DOHH2 (cell line): Measurements from ENCODE around the gene SLC6A3.

ENCODE experiments used
- H3F3A ChIP-seq: fragments of 200-600 bp; sonication (generic), shearing (Covaris generic); 2 replicates; pipeline ENCODE4 v1.6.0; 2016; ENCODE audit warnings: antibody characterized with exemption, mild to moderate bottlenecking; ENCODE audit not compliant: control insufficient read depth, insufficient read depth
- H3K27ac ChIP-seq: fragments of 200-600 bp; sonication (generic); 2 replicates; pipeline ENCODE4 v1.5.1; 2014; ENCODE audit warnings: low read depth, mild to moderate bottlenecking, low read length, moderate library complexity
- H3K27me3 ChIP-seq: fragments of 200-600 bp; sonication (generic); 2 replicates; pipeline ENCODE4 v1.6.1; 2014; ENCODE audit warnings: mild to moderate bottlenecking, low read length, mixed read lengths; ENCODE audit not compliant: control insufficient read depth
- H3K36me3 ChIP-seq: fragments of 200-600 bp; sonication (generic); 2 replicates; pipeline ENCODE4 v1.6.1; 2014; ENCODE audit warnings: mild to moderate bottlenecking, low read length, moderate library complexity, mixed read lengths; ENCODE audit not compliant: control insufficient read depth
- H3K4me1 ChIP-seq: fragments of 200-600 bp; sonication (generic); 2 replicates; pipeline ENCODE4 v1.6.1; 2014; ENCODE audit warnings: mild to moderate bottlenecking, low read length, mixed read lengths; ENCODE audit not compliant: control insufficient read depth
- H3K4me2 ChIP-seq: fragments of 200-600 bp; sonication (generic); 2 replicates; pipeline ENCODE4 v1.6.0; 2014; ENCODE audit warnings: mild to moderate bottlenecking, low read length, moderate library complexity
- H3K4me3 ChIP-seq: fragments of 200-600 bp; sonication (generic); 2 replicates; pipeline ENCODE4 v1.5.1; 2014; ENCODE audit warnings: mild to moderate bottlenecking, low read length, mixed read lengths
- H3K79me2 ChIP-seq: fragments of 200-600 bp; sonication (generic); 2 replicates; pipeline ENCODE4 v1.6.1; 2014; ENCODE audit warnings: mild to moderate bottlenecking, low read length, mixed read lengths; ENCODE audit not compliant: control insufficient read depth
- H3K9me2 ChIP-seq: fragments of 200-600 bp; sonication (generic); replicated peaks from 2 replicates; pipeline ENCODE4 v1.6.1; 2014; ENCODE audit warnings: mild to moderate bottlenecking, low read length, mixed read lengths; ENCODE audit not compliant: control insufficient read depth
- H3K9me3 ChIP-seq: fragments of 200-600 bp; sonication (generic); 2 replicates; pipeline ENCODE4 v1.6.1; 2014; ENCODE audit warnings: antibody characterized with exemption, low read length, mixed read lengths; ENCODE audit not compliant: control insufficient read depth, insufficient read depth
- H4K20me1 ChIP-seq: fragments of 200-600 bp; sonication (generic); 2 replicates; pipeline ENCODE4 v1.6.0; 2014; ENCODE audit warnings: low read depth, mild to moderate bottlenecking, antibody characterized with exemption, low read length, moderate library complexity; ENCODE audit not compliant: control insufficient read depth, insufficient read depth
- EZH2phosphoT487 ChIP-seq: fragments of 200-600 bp; sonication (generic); IDR thresholded peaks from 2 replicates; pipeline ENCODE4 v1.6.1; 2017; ENCODE audit warnings: borderline replicate concordance, mild to moderate bottlenecking, antibody characterized with exemption, low read length, moderate library complexity, mixed read lengths
- TF ChIP-seq, protein P1 (sequence below): fragments of 200-600 bp; sonication (generic); IDR thresholded peaks from one replicate; pipeline ENCODE4 v1.5.1; 2014; ENCODE audit warnings: antibody characterized with exemption, mild to moderate bottlenecking, low read depth, low read length; ENCODE audit not compliant: poor library complexity, severe bottlenecking

SLC6A3 gene

DNA sequence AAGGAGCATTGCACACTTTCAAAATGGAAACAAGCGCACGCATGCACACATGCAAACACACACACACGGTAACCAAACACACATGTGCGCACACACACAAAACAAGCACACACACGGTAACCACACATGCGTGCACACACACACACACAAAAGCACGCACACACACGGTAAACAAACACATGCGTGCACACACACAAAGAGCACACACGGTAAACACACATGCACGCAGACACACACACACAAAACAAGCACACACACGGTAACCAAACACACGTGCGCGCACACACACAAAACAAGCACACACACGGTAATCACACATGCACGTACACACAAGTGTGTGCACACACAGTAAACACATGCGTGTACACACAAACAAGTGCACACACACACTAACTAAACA, 19.3 kb upstream of the SLC6A3 start:
- no peaks in the 10 kb centered on the region for H3K9me3 ChIP-seq
- H3K4me3 ChIP-seq, result no peak overlapping the region
- no peaks in the 10 kb centered on the region for H3K79me2 ChIP-seq
- no peaks in the 10 kb centered on the region for H4K20me1 ChIP-seq
- no peak overlapping the region for H3K27ac ChIP-seq
- no peaks in the 10 kb centered on the region for H3K4me1 ChIP-seq
- peaks cover 96% of the 10 kb centered on the region for H3K36me3 ChIP-seq
- TF ChIP-seq, protein P1, sequence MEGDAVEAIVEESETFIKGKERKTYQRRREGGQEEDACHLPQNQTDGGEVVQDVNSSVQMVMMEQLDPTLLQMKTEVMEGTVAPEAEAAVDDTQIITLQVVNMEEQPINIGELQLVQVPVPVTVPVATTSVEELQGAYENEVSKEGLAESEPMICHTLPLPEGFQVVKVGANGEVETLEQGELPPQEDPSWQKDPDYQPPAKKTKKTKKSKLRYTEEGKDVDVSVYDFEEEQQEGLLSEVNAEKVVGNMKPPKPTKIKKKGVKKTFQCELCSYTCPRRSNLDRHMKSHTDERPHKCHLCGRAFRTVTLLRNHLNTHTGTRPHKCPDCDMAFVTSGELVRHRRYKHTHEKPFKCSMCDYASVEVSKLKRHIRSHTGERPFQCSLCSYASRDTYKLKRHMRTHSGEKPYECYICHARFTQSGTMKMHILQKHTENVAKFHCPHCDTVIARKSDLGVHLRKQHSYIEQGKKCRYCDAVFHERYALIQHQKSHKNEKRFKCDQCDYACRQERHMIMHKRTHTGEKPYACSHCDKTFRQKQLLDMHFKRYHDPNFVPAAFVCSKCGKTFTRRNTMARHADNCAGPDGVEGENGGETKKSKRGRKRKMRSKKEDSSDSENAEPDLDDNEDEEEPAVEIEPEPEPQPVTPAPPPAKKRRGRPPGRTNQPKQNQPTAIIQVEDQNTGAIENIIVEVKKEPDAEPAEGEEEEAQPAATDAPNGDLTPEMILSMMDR, result no peak
- TF ChIP-seq EZH2phosphoT487, result no peak
- H3F3A ChIP-seq, result 0 out of 2 replicates have a peak, but pooled peaks cover 5% of the 10 kb centered on the region
- H3K9me2 ChIP-seq, result no peaks in the 10 kb centered on the region
- no peaks in the 10 kb centered on the region for H3K27me3 ChIP-seq
- no peak overlapping the region for H3K4me2 ChIP-seq

DNA sequence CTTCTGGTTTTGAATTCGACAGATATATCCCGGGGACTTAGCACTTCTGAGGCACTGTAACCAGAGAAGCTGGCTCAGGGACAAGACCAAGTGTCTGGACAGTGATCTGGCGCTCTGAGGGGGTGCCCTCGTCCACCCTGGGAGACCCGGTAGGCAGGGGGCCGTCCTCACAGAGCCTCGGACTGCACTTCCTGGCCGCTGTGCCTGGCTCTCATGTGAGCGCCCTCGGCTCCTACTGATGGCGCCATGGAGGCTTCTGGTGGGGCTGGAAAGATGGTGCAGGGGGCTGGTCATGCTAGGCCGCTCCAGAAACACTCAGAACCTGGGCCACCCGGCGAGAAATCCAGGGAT, 18.8 kb upstream of the SLC6A3 start:
- Histone ChIP-seq H3K4me2 (no peak overlapping the region), H3K9me2 (no peaks in the 10 kb centered on the region), H3K4me1 (no peaks in the 10 kb centered on the region), H3K9me3 (no peaks in the 10 kb centered on the region), H3K27me3 (no peaks in the 10 kb centered on the region), H3K36me3 (peaks cover 95% of the 10 kb centered on the region), H3K27ac (no peak overlapping the region), H3K4me3 (no peak overlapping the region), H3K79me2 (no peaks in the 10 kb centered on the region), H4K20me1 (no peaks in the 10 kb centered on the region), H3F3A (0 out of 2 replicates have a peak, but pooled peaks cover 5% of the 10 kb centered on the region)
- no peak for TF ChIP-seq EZH2phosphoT487
- TF ChIP-seq, protein P1, result no peak

DNA sequence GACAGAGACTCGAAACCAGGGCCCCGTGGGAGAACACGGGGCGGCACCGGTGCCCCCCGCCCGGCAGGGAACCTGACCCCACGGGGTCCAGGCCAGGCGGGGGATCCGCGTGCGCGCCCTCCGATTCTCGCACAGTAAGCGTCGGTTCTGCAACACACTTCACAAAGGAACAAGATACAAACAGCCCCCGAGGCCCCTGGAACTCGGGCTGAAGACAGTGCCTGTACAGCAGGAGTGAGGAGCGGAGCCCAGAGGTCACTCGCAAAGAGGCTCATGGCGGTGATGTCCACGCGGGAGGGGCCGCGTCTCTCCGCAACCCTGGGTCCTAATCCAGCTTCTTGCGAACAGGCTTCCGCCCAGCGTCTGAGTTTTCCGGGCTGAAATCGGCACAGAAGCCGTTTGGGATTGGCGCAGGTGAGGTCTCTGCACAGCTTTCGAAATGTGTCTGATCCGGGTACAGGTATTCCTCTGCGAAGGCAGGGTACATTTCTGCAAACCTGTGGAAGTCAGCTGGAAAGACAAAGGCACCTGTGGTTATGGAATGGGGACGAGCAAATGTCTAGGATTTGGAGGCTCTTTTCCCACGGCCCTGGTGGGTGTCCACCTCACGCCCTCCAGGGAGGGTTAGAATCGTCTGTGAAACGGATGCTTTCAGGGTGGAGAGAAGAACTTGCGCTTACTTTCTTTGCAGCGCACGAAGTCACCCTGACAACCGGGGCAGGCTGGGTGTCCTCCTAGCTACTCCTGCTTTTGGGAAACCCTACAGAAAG, 18.3 kb upstream of the SLC6A3 start:
- H3K4me2 ChIP-seq, result no peak overlapping the region
- no peak overlapping the region for H3K4me3 ChIP-seq
- no peaks in the 10 kb centered on the region for H3K79me2 ChIP-seq
- peaks cover 89% of the 10 kb centered on the region for H3K36me3 ChIP-seq
- no peaks in the 10 kb centered on the region for H4K20me1 ChIP-seq
- H3K27me3 ChIP-seq, result no peaks in the 10 kb centered on the region
- no peaks in the 10 kb centered on the region for H3K9me2 ChIP-seq
- H3K27ac ChIP-seq, result no peak overlapping the region
- no peaks in the 10 kb centered on the region for H3K9me3 ChIP-seq
- H3F3A ChIP-seq, result 0 out of 2 replicates have a peak, but pooled peaks cover 5% of the 10 kb centered on the region
- no peaks in the 10 kb centered on the region for H3K4me1 ChIP-seq
- no peak for TF ChIP-seq EZH2phosphoT487
- TF ChIP-seq, protein P1, result no peak
